NCI-H226 (cell line): Measurements from ENCODE around the gene OR2AG1.

ENCODE experiments used
- DNase-seq: peaks from one replicate; pipeline ENCODE4 v3.0.0-alpha.2; 2015

The OR2AG1 gene, protein sequence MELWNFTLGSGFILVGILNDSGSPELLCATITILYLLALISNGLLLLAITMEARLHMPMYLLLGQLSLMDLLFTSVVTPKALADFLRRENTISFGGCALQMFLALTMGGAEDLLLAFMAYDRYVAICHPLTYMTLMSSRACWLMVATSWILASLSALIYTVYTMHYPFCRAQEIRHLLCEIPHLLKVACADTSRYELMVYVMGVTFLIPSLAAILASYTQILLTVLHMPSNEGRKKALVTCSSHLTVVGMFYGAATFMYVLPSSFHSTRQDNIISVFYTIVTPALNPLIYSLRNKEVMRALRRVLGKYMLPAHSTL

GRCh38 chr11:6782720-6783119 lies at the start of gene OR2AG1:
TSS of gene OR2AG1 (plus strand) at chr11:6783020. CDS start at chr11:6785038, 2,018 bp downstream.
- no peak for DNase-seq

- no peak for DNase-seq
Measured at GRCh38 chr11:6733326-6734275, 49.2 kb upstream of the OR2AG1 start.

DNA sequence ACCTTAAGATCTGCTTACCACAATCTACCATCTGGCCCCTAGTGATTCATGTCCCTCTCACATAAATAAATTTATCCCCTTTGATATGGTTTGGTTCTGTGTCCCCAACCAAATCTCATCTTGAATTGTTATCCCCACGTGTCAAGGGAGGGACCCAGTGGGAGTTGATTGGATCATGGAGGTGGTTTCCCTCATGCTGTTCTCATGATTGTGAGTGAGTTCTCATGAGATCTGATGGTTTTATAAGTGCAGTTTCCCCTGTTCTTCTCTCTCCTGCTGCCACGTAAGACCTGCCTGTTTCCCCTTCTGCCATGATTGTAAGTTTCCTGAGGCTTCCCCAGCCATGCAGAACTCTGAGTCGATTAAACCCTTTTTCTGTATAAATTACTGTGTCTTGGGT lies 48.2 kb upstream of the OR2AG1 start:
- DNase-seq: no peak

DNA sequence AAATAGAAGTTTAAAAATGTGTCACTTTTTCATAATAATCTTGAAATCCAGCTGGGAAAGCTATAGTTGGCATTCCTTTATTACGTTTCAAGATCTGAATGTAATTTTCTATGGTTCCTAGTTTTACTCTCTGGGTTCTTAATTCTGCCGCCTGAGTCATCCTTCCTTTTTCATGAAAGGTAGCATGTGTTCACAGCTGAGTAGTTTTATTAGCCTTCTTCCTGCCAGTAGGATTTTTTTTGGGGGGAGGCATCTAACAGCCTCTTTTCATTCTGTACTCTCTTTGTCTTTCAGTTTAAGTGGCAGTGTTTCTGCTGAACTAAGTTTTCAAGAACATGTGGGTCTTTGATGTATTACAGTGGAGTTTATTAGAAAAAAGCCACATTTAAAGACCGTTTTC lies 47.5 kb upstream of the OR2AG1 start:
- no peak for DNase-seq

DNA sequence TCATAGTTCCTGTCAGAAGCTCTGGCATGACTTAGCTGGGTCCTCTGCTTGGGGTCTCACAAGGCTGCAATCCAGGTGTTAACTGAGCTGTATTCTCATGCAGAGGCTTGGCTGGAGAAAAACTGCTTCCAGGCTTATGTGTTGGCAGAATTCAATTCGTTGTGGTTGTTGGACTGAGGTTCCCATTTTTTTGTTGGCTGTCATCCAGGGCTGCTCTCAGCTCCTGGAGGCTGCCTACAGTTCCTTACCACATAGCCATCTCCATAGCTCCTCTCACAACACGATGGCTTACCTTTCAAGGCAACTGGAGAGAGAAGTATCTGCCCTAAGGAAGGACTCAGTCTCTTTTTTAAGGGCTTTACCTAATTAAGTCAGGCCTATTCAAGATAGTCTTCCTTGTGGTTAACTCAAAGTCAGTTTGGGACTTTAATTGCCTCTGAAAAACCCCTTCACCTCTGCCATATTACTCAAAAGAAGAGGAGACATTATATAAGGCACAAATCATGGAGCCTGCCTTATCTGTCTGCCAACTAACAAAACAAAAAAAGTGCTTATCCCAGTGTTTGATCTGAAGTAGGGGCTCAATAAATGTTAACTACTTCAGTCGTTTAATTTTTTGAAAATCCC lies 46.2 kb upstream of the OR2AG1 start:
- no peak for DNase-seq

GRCh38 chr11:6737872-6738466 lies 44.9 kb upstream of the OR2AG1 start:
- DNase-seq: no peak

DNA sequence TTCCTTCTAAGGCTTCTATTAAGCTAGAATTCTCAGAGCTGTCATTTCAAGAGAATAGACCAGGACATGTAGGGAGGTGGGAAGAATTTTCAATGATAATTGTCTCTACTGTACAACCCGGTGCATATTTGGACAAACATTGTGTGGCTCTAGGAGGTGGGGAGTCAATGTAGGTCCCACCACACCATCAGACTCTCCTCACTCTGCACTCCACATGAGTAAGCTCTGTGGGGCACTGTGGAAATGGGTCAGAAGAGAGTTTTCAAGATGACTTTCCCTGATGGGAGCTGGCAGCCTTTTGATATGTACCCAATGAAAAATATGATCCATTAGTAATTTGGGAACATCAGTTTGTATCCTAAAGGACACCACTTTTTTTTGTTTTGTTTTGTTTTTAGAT lies 44.2 kb upstream of the OR2AG1 start:
- DNase-seq: no peak

GRCh38 chr11:6742260-6742659 lies 40.6 kb upstream of the OR2AG1 start:
- no peak for DNase-seq

GRCh38 chr11:6745018-6745417 lies 37.8 kb upstream of the OR2AG1 start:
- no peak for DNase-seq

GRCh38 chr11:6745465-6746015 lies 37.3 kb upstream of the OR2AG1 start:
- no peak for DNase-seq

GRCh38 chr11:6746086-6746618 lies 36.7 kb upstream of the OR2AG1 start:
- no peak for DNase-seq

GRCh38 chr11:6746626-6747025 lies 36.2 kb upstream of the OR2AG1 start:
- DNase-seq: no peak

GRCh38 chr11:6747097-6747668 lies 35.6 kb upstream of the OR2AG1 start:
- DNase-seq: no peak

- no peak for DNase-seq
Measured at GRCh38 chr11:6755303-6755952, 27.4 kb upstream of the OR2AG1 start.

DNA sequence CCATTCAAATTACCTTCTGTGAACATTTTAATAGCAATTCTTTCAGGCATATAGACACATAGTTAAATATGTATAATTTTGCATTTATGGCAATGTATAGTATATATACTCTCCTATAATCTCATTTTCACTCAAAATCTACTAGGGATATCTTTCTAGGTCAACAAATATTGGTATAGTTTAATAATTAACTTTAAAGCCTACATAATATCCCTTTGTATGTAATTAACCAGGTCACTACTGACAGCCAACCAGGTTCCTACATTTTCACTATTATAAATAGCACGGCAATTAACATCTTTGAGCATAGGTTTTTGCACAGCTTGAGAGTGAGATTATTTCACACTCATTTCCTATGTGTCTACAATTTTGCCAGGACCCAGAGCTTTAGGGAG lies 26.9 kb upstream of the OR2AG1 start:
- DNase-seq: no peak

GRCh38 chr11:6757373-6757967 lies 25.4 kb upstream of the OR2AG1 start:
- DNase-seq: peak; percentile 15

- DNase-seq: no peak
Measured at GRCh38 chr11:6771926-6772893, 10.6 kb upstream of the OR2AG1 start, which contains the start of gene OR2AG2. TSS of gene OR2AG2 (minus strand) at chr11:6771976. CDS start at chr11:6768957, 3,019 bp downstream.

GRCh38 chr11:6778518-6778917 lies 4.3 kb upstream of the OR2AG1 start:
- DNase-seq: no peak

- no peak for DNase-seq
Measured at GRCh38 chr11:6780829-6781228, 2.0 kb upstream of the OR2AG1 start.

GRCh38 chr11:6790546-6790945 lies 7.7 kb downstream of the OR2AG1 start:
- no peak for DNase-seq
